Adrenal gland (tissue), 12 donors: ENCODE data around the gene CLEC19A. TPM values are rescaled to one million over a fixed set of nuclear protein-coding genes. Genes with fewer than 3 reads are reported as not detected.

Experiments
- DNase-seq, 7 donors: peaks; one replicate each; pipeline ENCODE4 v3.0.0-alpha.2; 2019 to 2020
- H3K27ac ChIP-seq, 5 donors: fragments of 200-600 bp; sonication (generic) in 4 of 5; 1 replicate in 3 of 5; 2 replicates in 2 of 5; pipeline versions ENCODE4 v1.5.1 to v1.8.0; 2016 to 2020; ENCODE audit warnings: mild to moderate bottlenecking in 1 of 5
- H3K27me3 ChIP-seq: fragments of 200-600 bp; 2 replicates; pipeline ENCODE4 v1.8.0; 2021
- H3K36me3 ChIP-seq, 2 donors: fragments of 200-600 bp; replicated peaks in 1 of 2; 1 replicate in 1 of 2; 2 replicates in 1 of 2; pipeline versions ENCODE4 v1.5.1 to v1.8.0; 2018 to 2022
- H3K4me1 ChIP-seq, 2 donors: fragments of 200-600 bp; replicated peaks in 1 of 2; 1 replicate in 1 of 2; 2 replicates in 1 of 2; pipeline versions ENCODE4 v1.5.1 to v1.8.0; 2018 to 2021
- H3K4me3 ChIP-seq, 4 donors: fragments of 200-600 bp; sonication (generic) in 3 of 4; one replicate each; pipeline ENCODE4 v1.5.1; 2016 to 2018
- H3K9me3 ChIP-seq, 3 donors: fragments of 200-600 bp; sonication (generic) in 1 of 3; replicated peaks in 1 of 3; 1 replicate in 2 of 3; 2 replicates in 1 of 3; pipeline versions ENCODE4 v1.5.1 to v1.8.0; 2016 to 2021
- CTCF ChIP-seq, 6 experiments: fragments of 450-650 bp in 4 of 6; fragments of 200-600 bp in 2 of 6; sonication (generic) in 1 of 6; IDR thresholded peaks; 1 replicate in 5 of 6; 2 replicates in 1 of 6; pipeline versions ENCODE4 v1.5.1 to v1.8.0; 2016 to 2021; ENCODE audit warnings: antibody characterized with exemption in 6 of 6, mild to moderate bottlenecking in 2 of 6, moderate library complexity in 1 of 6
- POLR2A ChIP-seq, 2 donors: fragments of 450-650 bp; IDR thresholded peaks; one replicate each; pipeline ENCODE4 v1.6.1; 2017; ENCODE audit warnings: antibody characterized with exemption in 2 of 2, mild to moderate bottlenecking in 2 of 2, moderate library complexity in 1 of 2
- WGBS, 4 donors: extraction: QIAGEN DNeasy Blood & Tissue Kit in 2 of 4; methylation state at CpG; one replicate each; pipeline versions ENCODE4 v1.1.5 to v1.1.7; 2013 to 2017; 5-methylcytosine and 5-hydroxymethylcytosine counted together
- intact Hi-C, 2 donors: fragments of 100-400 bp; cut with DNase I; formaldehyde crosslinking; loops; one replicate each; pipeline versions ENCODE4 v1.14.1 to v1.15.0; 2022 to 2023
- polyA plus RNA-seq, 3 donors: library from polyadenylated mRNA; stranded (reverse); fragments of 200-250 nt in 2 of 3; fragments of 350-450 nt in 1 of 3; fragmentation: Illumina TruSeq in 1 of 3; extraction: RNeasy Lipid Tissue Mini Kit (QIAGEN cat#74804) in 1 of 3; gene quantifications; one replicate each; pipeline ENCODE4 v1.2.3, GENCODE V29; 2013 to 2014
- total RNA-seq, 9 donors: library from RNA; depleted of rRNA in 4 of 9; stranded (reverse); fragments of >200 nt in 4 of 9; fragments of 120-200 nt in 1 of 9; fragmentation: NEBNext Ultra II Directional in 1 of 9; extraction: Animal tissue kit (Norgen Biotek cat#: 25700) in 1 of 9; gene quantifications; one replicate each; pipeline versions ENCODE4 v1.1.0 to v1.2.4, GENCODE V29; 2013 to 2023
- donor health status: healthy with polysubstance abuse.
- donor health status: Bipolar disorder and iron deficiency.
- donor health status: DM: yes; HTN: yes; CAD: no.
- donor health status: DM: no; HTN: no; CAD: no.
- donor health status: DM: no; HTN: no; CAD: no.
- donor health status: DM: yes; HTN: yes; CAD: no.

Gene CLEC19A
- total and polyA plus RNA-seq, 12 donors: 0.06 TPM; not detected in 11

GRCh38 chr16:19264123-19264673, 21.3 kb upstream of the CLEC19A start:
- H3K9me3 ChIP-seq: no peaks in the 10 kb centered on the region
- H3K4me1 ChIP-seq: no peaks in the 10 kb centered on the region
- intact Hi-C loops: no loop called here
- no peaks in the 10 kb centered on the region for H3K36me3 ChIP-seq
- WGBS, 4 donors: 82 to 89% (median 86%) methylated on average over 4 of the region's 4 CpGs
- H3K27me3 ChIP-seq: no peaks in the 10 kb centered on the region
- H3K4me3 ChIP-seq: no peak overlapping the region
- no peak overlapping the region for H3K27ac ChIP-seq
- DNase-seq: no peak
- TF ChIP-seq CTCF (IDR thresholded peaks at IDR 0.05) (no peak), POLR2A (IDR thresholded peaks at IDR 0.05) (no peak)

GRCh38 chr16:19265380-19265930, 20.1 kb upstream of the CLEC19A start:
- Histone ChIP-seq H3K9me3 (no peaks in the 10 kb centered on the region), H3K27me3 (no peaks in the 10 kb centered on the region), H3K27ac (no peak overlapping the region), H3K36me3 (no peaks in the 10 kb centered on the region), H3K4me3 (no peak overlapping the region), H3K4me1 (no peaks in the 10 kb centered on the region)
- WGBS, 4 donors: 68 to 77% (median 72%) methylated on average over 9 of the region's 9 CpGs
- intact Hi-C loops: no loop called here
- DNase-seq: no peak
- no peak for TF ChIP-seq POLR2A (IDR thresholded peaks at IDR 0.05)
- TF ChIP-seq CTCF (IDR thresholded peaks at IDR 0.05): no peak

- H3K4me1 ChIP-seq: no peaks in the 10 kb centered on the region
- H3K27ac ChIP-seq: no peak overlapping the region
- no peak overlapping the region for H3K4me3 ChIP-seq
- intact Hi-C loops: no loop called here
- H3K36me3 ChIP-seq: no peaks in the 10 kb centered on the region
- H3K9me3 ChIP-seq: no peaks in the 10 kb centered on the region
- no peak for DNase-seq
- TF ChIP-seq CTCF (IDR thresholded peaks at IDR 0.05): no peak
- no peak for TF ChIP-seq POLR2A (IDR thresholded peaks at IDR 0.05)
- no peaks in the 10 kb centered on the region for H3K27me3 ChIP-seq
- WGBS, 4 donors: 83 to 93% (median 92%) methylated on average over 11 of the region's 11 CpGs
Observed at GRCh38 chr16:19266774-19267173, 18.8 kb upstream of the CLEC19A start.

- WGBS, 4 donors: 46 to 93% (median 72%) methylated on average over 2 of the region's 2 CpGs
- no peaks in the 10 kb centered on the region for H3K9me3 ChIP-seq
- no peaks in the 10 kb centered on the region for H3K27me3 ChIP-seq
- H3K4me3 ChIP-seq: no peak overlapping the region
- no peak overlapping the region for H3K27ac ChIP-seq
- H3K4me1 ChIP-seq: no peaks in the 10 kb centered on the region
- intact Hi-C loops: no loop called here
- no peak for TF ChIP-seq POLR2A (IDR thresholded peaks at IDR 0.05)
- H3K36me3 ChIP-seq: no peaks in the 10 kb centered on the region
- DNase-seq: no peak
Observed at GRCh38 chr16:19269098-19269497, 16.4 kb upstream of the CLEC19A start.
